ENCODE measurements around the gene KCNMB2.

KCNMB2 gene

DNA sequence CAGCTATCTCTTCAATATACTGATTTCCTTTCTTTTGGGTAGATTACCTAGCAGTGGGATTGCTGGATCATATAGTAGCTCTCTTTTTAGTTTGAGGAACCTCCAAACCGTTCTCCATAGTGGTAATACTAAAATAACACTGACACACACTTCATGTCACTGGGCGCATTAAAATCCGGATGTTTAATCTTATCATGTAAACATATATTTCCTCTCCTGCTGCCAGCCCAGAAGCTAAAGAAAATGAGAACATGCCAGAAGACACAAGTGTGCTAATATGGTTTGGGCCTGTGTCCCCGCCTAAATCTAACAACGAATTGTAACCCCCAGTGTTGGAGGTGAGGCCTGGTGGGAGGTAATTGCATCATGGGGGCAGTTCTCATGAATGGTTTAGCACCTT is 23.6 kb upstream of the KCNMB2 start:
- no peak for TF ChIP-seq CTCF (IDR thresholded peaks at IDR 0.05)

DNA sequence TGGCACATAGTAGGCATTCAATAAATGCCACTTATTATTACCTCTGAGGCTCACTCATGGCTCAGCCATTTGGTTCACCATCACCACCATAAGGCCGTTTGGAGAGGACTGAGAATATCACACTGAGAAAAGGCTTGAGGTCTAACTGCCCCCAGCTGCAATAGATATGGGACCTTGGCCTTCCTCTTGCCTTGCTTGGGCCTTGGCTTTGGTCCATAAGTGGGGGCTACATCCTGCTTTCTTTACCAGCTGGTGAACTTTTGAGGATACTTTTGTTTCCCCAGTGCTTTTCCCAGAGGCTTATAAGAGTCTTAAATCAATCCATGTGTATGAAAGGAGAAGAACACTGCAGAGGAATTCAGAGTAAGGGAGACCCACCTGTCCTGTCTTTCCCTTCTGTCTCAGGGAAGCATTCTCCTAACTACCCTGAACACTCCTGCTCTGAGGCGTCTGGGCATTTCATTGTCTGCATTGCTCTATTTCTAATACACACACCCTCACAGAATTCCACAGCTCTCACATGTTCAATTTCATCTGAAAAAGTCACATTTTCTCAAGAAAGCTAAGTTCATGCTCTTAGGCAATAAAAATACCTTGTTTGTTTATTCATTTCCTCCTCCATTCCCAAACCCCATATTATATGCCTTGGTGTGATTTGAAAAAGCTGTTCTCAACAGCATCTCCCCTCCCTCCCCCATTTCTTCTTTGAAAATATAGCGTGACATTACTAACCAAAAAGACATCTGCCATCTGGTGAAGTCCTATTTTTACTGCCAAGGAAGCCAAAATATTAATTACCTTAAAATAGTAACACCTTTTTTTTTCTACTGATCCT is 22.5 kb upstream of the KCNMB2 start:
- TF ChIP-seq CTCF (IDR thresholded peaks at IDR 0.05): no peak

DNA sequence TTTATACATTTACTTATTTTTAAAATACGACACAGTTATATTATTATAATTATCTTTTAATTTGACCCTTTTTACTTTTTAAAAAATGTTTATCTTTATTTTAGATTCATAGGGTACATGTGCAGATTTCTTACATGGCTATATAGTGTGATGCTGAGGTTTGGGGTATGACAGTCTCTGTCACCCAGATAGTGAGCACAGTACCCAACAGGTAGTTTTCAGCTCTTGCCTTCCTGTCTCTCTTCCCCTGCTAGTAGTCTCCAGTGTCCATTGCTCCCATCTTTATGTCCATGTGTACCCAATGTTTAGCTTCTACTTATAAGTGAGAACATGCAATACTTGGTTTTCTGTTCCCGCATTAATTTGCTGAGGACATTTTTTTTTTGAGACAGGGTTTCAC is 21.8 kb upstream of the KCNMB2 start:
- no peak for TF ChIP-seq CTCF (IDR thresholded peaks at IDR 0.05)

DNA sequence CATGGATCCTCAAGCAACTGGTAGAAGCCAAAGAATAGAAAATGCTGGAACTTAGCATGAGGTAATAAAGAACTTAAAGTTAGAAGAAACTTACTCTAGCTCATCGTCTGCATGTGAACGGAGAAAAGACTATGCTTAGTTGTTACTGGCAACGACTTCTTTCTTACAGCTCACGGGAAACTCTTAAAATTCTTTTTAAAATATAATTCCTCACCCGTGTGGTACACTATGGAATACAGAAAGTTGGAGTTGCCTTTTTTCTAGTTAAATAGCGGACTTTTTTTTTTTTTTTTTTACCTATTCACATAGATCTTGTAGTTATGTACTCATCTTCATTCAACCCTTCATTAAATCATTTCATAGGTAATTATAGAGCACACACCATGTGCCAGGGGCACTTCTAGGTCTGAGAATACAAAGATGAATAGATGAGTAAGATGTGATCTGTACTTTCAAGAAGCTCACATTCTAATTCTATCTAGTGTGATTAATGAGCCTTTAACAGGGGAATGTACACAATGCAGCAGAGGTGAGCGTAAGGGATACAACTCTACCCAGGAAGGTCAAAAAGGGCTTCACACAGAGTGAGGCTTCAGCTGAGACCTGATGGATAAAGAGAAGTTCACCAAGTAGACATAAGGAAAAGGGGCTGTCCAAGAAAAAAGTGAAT is 18.4 kb upstream of the KCNMB2 start:
- no peak for TF ChIP-seq CTCF (IDR thresholded peaks at IDR 0.05)

DNA sequence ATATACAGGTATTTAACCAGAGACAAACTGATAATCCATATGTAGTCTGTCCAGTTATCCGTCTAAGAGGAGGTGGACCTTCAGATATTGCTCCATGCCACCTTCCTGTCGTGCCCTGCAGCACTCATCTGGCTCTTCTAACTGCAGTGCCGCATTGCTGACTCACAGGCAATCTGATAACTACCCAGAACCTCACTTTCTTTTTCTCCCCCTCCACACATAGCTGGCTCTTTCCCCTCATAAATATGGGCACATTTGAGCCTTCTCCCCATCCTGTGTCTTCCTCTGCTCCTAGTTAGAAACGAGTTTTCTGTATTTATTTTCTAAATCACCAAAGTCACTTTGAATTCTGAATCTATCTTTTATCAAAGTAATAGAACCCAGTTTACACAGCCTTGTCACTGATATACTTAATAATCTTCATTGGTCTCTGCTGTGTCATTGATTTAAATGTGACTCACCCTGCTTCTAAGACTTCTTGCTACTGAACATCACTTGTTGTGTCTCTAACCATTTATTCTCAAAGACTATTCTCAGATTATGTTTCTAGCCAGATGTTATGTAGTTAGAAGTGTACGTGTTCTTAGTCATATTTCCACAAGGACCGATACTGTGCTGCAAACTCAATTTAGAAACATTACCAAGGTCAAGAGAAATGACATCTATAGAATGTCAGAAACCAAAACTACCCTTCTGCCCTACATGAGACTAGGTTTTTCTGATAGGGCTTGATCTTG is 17.4 kb upstream of the KCNMB2 start:
- no peak for TF ChIP-seq CTCF (IDR thresholded peaks at IDR 0.05)

DNA sequence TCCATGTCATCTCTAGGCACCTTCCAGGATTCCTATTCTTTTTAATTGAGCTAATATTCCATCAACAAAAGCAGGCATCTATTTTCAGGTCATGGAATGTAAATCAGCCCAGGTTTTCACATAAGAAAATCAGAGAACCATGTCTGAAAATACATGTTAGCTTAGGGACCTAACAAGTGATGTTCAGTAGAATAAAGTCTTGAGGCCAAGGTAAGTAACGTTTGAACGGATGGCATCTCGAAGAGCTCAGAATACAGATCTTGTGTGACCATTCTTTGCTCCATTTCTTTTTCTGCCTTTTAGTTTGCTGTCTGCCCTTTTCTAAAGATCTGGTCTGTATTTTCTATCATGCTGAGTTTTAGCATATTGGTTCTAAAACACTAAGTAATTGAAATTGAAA is 16.5 kb upstream of the KCNMB2 start:
- no peak for TF ChIP-seq CTCF (IDR thresholded peaks at IDR 0.05)

DNA sequence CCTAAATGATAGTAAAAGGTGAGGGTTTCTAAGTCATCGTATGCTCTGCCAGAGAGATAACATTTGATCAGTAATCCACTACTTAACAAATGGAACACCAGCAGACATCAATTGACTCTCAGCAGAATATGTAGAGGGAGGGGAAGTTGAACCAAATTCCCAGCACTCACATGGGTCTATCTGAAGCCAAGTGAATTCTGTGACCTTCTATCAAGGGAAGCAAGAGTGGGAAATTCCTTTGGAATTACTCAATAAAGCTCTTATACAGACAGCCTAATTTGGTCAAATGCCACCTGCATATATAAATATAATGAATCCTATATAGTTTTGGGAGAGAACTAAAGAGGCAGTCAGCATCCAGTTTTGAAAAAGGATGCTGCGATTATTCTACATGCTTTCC is 15.8 kb upstream of the KCNMB2 start:
- no peak for TF ChIP-seq CTCF (IDR thresholded peaks at IDR 0.05)
